DND-41 (cell line): ENCODE data around the gene CPLANE2.

Experiments
- ATAC-seq: fragments of 200-7000 bp; cut with Tn5 transposase; 3 replicates; pipeline ENCODE4 v1.9.1; 2021; ENCODE audit warnings: low read depth; ENCODE audit not compliant: insufficient read depth
- DNase-seq: peaks from one replicate; pipeline ENCODE4 v3.0.0-alpha.2; 2020
- H2AFZ ChIP-seq: 2 replicates; pipeline ENCODE4 v1.6.0; 2012; ENCODE audit warnings: low read depth, low read length
- H3K27ac ChIP-seq: 2 replicates; pipeline ENCODE4 v1.5.1; 2012; ENCODE audit warnings: low read length, inconsistent platforms
- H3K27me3 ChIP-seq: fragments of 200-600 bp; sonication (generic); 2 replicates; pipeline ENCODE4 v1.6.0; 2012; ENCODE audit warnings: low read length, mild to moderate bottlenecking, inconsistent platforms; ENCODE audit not compliant: insufficient read depth, poor library complexity
- H3K36me3 ChIP-seq: 2 replicates; pipeline ENCODE4 v1.5.1; 2012; ENCODE audit warnings: low read length, inconsistent platforms; ENCODE audit not compliant: insufficient read depth
- H3K4me1 ChIP-seq: 2 replicates; pipeline ENCODE4 v1.5.1; 2012; ENCODE audit warnings: mild to moderate bottlenecking, low read length; ENCODE audit not compliant: insufficient read depth
- H3K4me2 ChIP-seq: 2 replicates; pipeline ENCODE4 v1.6.0; 2012; ENCODE audit warnings: mild to moderate bottlenecking, moderate library complexity, low read length, inconsistent platforms; ENCODE audit not compliant: insufficient read depth
- H3K4me3 ChIP-seq, 2 experiments: fragments of 200-600 bp in 1 of 2; shearing (Covaris generic) in 1 of 2; 2 replicates each; pipeline ENCODE4 v1.5.1; 2012 to 2016; ENCODE audit warnings: inconsistent platforms in 2 of 2, low read length in 2 of 2, mild to moderate bottlenecking in 2 of 2, low read depth in 1 of 2, moderate library complexity in 1 of 2
- H3K79me2 ChIP-seq: 2 replicates; pipeline ENCODE4 v1.6.0; 2012; ENCODE audit warnings: low read length, inconsistent platforms; ENCODE audit not compliant: insufficient read depth
- H3K9ac ChIP-seq: 2 replicates; pipeline ENCODE4 v1.6.0; 2012; ENCODE audit warnings: low read depth, mild to moderate bottlenecking, inconsistent platforms, low read length, moderate library complexity
- H3K9me3 ChIP-seq: 2 replicates; pipeline ENCODE4 v1.5.1; 2012; ENCODE audit warnings: low read length, moderate library complexity, mild to moderate bottlenecking, inconsistent platforms; ENCODE audit not compliant: insufficient read depth, severe bottlenecking
- H4K20me1 ChIP-seq: 2 replicates; pipeline ENCODE4 v1.6.0; 2012; ENCODE audit warnings: low read length; ENCODE audit not compliant: insufficient read depth
- EZH2 ChIP-seq: IDR thresholded peaks from 3 replicates; pipeline ENCODE4 v1.6.1; 2012; ENCODE audit warnings: borderline replicate concordance, low read depth, mild to moderate bottlenecking, moderate library complexity, low read length, inconsistent platforms; ENCODE audit not compliant: severe bottlenecking
- TF ChIP-seq, protein P1 (sequence below): IDR thresholded peaks from 2 replicates; pipeline ENCODE4 v1.5.1; 2012; ENCODE audit warnings: borderline replicate concordance, low read length, moderate library complexity, mild to moderate bottlenecking; ENCODE audit not compliant: poor library complexity, severe bottlenecking; ENCODE audit errors: extremely low read depth

Gene CPLANE2

DNA sequence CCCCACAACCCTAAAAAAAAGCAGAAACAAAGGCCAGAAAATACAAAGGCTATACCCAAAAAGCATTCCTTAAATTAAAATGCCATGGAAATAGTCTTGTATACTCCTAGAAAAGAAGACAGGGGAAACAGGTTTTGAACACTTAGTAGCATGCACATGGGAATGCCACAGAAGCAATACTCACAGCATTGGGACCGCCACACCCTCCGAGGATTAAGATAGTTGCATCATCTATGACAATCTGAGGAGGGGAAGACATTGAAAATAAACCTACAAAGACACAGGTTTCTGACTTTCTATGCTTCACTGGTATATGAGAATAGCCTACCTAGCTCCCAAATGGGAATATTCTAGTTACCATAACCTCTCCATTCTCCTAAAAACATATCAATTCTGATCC is 15.9 kb upstream of the CPLANE2 start:
- Histone ChIP-seq H3K27ac (no peak overlapping the region), H3K4me1 (peaks cover 8% of the 10 kb centered on the region; the same call in 1 of the 2 replicates), H3K9ac (no peak overlapping the region), H3K27me3 (no peaks in the 10 kb centered on the region), H3K4me2 (no peak overlapping the region), H3K79me2 (no peaks in the 10 kb centered on the region), H3K9me3 (no peaks in the 10 kb centered on the region), H3K4me3 (no peak overlapping the region), H4K20me1 (no peaks in the 10 kb centered on the region), H3K36me3 (peaks cover 72% of the 10 kb centered on the region), H2AFZ (no peak overlapping the region)
- no peak for TF ChIP-seq EZH2
- TF ChIP-seq, protein P1, sequence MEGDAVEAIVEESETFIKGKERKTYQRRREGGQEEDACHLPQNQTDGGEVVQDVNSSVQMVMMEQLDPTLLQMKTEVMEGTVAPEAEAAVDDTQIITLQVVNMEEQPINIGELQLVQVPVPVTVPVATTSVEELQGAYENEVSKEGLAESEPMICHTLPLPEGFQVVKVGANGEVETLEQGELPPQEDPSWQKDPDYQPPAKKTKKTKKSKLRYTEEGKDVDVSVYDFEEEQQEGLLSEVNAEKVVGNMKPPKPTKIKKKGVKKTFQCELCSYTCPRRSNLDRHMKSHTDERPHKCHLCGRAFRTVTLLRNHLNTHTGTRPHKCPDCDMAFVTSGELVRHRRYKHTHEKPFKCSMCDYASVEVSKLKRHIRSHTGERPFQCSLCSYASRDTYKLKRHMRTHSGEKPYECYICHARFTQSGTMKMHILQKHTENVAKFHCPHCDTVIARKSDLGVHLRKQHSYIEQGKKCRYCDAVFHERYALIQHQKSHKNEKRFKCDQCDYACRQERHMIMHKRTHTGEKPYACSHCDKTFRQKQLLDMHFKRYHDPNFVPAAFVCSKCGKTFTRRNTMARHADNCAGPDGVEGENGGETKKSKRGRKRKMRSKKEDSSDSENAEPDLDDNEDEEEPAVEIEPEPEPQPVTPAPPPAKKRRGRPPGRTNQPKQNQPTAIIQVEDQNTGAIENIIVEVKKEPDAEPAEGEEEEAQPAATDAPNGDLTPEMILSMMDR, result no peak
- ATAC-seq (no peak), DNase-seq (no peak)

DNA sequence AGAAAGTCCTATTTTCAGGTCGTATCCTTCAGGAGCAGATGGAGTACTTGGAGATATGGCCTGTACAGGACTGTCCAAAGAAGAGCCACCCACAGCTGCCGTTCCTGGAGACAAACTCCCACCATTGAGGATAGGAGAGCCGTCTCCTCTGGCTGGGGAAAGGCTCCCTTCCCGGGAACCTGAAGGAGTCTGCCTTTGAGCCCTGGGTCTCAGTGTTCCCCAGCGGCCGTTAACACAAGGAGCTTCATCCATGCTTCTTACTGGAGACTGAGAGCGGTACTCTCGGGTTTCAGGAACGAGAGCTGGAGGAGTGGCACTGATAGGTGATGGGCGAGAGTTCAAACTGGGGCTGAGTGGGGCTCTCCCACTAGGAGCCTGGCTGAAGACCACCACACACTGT is 14.4 kb upstream of the CPLANE2 start:
- no peaks in the 10 kb centered on the region for H4K20me1 ChIP-seq
- DNase-seq, result no peak
- no peak overlapping the region for H3K4me2 ChIP-seq
- no peak overlapping the region for H3K4me3 ChIP-seq
- H3K9ac ChIP-seq, result no peak overlapping the region
- no peak for TF ChIP-seq EZH2
- TF ChIP-seq, protein P1, result no peak
- H3K36me3 ChIP-seq, result peaks cover 77% of the 10 kb centered on the region
- H3K9me3 ChIP-seq, result no peaks in the 10 kb centered on the region
- H3K79me2 ChIP-seq, result no peaks in the 10 kb centered on the region
- peaks cover 8% of the 10 kb centered on the region; the same call in 1 of the 2 replicates for H3K4me1 ChIP-seq
- H3K27me3 ChIP-seq, result no peaks in the 10 kb centered on the region
- H3K27ac ChIP-seq, result no peak overlapping the region
- H2AFZ ChIP-seq, result no peak overlapping the region
- no peak for ATAC-seq

DNA sequence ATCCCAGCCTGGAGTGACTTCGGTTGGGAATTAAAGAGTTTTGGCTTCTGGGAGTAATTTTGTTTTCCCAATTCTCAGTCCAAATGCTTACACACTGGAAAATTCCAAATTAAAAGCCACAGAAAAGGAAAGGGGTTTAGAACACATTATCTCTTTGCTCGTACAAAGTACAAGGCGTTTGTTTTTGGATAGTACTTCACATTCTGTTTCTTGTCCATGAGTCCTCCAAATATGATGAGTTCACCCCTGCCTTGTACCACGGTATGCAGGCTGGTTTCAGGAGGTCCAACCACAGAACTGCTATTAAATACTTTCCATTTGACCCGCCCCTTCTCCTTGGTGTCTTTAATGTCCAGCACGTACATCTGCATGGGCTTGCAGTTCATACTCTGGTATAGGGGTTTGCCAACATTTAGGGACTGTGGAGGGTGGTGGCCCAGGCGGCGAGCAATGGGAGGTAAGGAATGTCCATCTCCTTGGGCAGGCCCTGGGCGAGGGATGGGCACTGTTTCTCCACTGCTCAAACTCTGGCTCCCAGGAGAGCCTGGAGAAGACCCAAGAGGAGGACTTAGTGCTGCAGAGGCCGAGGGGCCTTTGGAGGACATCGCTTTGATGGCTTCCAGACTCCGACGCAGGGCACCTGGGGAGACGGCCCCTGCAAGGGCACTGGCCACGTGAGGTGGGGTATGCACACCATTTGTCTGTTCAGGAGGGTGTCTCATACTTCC is 13.7 kb upstream of the CPLANE2 start:
- H3K9ac ChIP-seq, result no peak overlapping the region
- TF ChIP-seq EZH2, result no peak
- TF ChIP-seq, protein P1, result no peak
- H3K9me3 ChIP-seq, result no peaks in the 10 kb centered on the region
- ATAC-seq (no peak), DNase-seq (no peak)
- H3K4me3 ChIP-seq, result no peak overlapping the region
- H2AFZ ChIP-seq, result no peak overlapping the region
- peaks cover 71% of the 10 kb centered on the region for H3K36me3 ChIP-seq
- H3K27me3 ChIP-seq, result no peaks in the 10 kb centered on the region
- H3K79me2 ChIP-seq, result no peaks in the 10 kb centered on the region
- H4K20me1 ChIP-seq, result no peaks in the 10 kb centered on the region
- H3K4me2 ChIP-seq, result no peak overlapping the region
- H3K4me1 ChIP-seq, result peaks cover 8% of the 10 kb centered on the region; the same call in 1 of the 2 replicates
- H3K27ac ChIP-seq, result no peak overlapping the region
